ENCODE results near the gene SPPL3.

GRCh38 chr12:120739821-120740613 is 164.1 kb downstream of the SPPL3 start:
- TF ChIP-seq ZSCAN18 (tag by site-specific recombination; IDR thresholded peaks at IDR 0.05) (no peak), HOXA7 (CRISPR knock-in tag; IDR thresholded peaks at IDR 0.05; ENCODE audit: borderline replicate concordance) (no peak), CTCF (tag by site-specific recombination; IDR thresholded peaks at IDR 0.05) (no peak), ZNF561 (tag by site-specific recombination; IDR thresholded peaks at IDR 0.05; ENCODE audit: borderline replicate concordance) (no peak), HOXD13 (CRISPR knock-in tag; IDR thresholded peaks at IDR 0.05; ENCODE audit: borderline replicate concordance) (no peak), RBAK (tag by site-specific recombination; IDR thresholded peaks at IDR 0.05) (no peak), ZNF19 (tag by site-specific recombination; IDR thresholded peaks at IDR 0.05; ENCODE audit: low read depth) (no peak), ZFP37 (tag by site-specific recombination; IDR thresholded peaks at IDR 0.05) (no peak), ZNF292 (tag by site-specific recombination; IDR thresholded peaks at IDR 0.05; ENCODE audit: borderline replicate concordance, low read depth) (no peak)
- TF ChIP-seq, protein P1, sequence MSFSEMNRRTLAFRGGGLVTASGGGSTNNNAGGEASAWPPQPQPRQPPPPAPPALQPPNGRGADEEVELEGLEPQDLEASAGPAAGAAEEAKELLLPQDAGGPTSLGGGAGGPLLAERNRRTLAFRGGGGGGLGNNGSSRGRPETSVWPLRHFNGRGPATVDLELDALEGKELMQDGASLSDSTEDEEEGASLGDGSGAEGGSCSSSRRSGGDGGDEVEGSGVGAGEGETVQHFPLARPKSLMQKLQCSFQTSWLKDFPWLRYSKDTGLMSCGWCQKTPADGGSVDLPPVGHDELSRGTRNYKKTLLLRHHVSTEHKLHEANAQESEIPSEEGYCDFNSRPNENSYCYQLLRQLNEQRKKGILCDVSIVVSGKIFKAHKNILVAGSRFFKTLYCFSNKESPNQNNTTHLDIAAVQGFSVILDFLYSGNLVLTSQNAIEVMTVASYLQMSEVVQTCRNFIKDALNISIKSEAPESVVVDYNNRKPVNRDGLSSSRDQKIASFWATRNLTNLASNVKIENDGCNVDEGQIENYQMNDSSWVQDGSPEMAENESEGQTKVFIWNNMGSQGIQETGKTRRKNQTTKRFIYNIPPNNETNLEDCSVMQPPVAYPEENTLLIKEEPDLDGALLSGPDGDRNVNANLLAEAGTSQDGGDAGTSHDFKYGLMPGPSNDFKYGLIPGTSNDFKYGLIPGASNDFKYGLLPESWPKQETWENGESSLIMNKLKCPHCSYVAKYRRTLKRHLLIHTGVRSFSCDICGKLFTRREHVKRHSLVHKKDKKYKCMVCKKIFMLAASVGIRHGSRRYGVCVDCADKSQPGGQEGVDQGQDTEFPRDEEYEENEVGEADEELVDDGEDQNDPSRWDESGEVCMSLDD (tag by site-specific recombination; IDR thresholded peaks at IDR 0.05) = no peak

Data from HEK293 (cell line).